Measurements from ENCODE around the gene IRF2BP2.

IRF2BP2 gene

DNA sequence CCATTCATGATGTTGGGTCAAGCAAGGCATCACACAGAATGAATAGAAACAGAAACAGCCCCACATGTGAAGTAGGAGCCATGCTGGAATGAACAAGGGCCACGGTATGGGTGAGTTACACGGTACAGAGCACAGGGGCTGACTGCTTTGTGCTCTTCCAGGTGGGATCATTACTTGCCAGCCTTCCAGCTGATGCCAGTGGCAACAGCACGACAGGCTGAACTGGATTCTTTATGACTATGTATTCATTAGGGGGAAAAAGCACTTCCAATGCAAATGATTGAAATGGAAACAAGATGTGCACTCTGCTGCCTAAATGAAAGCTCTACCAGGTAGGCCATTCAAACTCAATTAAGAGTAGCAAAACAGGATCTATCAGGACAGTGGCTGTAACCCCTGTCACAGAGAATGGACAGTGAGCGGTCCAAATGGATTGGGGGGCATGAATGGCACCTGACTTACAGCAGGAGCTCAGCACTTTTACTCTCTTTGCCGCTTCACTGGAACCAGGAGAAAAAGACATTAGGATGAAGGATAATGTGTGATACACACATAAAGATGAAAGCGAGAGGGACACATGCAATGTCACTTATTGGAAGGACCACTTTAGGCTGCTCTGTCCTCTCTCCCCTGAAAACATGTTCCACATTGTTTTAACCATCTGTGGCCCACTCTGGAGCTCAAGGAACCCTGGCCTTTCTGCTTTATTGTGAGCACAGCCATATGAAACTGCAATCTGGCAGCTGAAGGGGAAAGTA, 23.4 kb upstream of the IRF2BP2 start:
- DNase-seq, result no peak

DNA sequence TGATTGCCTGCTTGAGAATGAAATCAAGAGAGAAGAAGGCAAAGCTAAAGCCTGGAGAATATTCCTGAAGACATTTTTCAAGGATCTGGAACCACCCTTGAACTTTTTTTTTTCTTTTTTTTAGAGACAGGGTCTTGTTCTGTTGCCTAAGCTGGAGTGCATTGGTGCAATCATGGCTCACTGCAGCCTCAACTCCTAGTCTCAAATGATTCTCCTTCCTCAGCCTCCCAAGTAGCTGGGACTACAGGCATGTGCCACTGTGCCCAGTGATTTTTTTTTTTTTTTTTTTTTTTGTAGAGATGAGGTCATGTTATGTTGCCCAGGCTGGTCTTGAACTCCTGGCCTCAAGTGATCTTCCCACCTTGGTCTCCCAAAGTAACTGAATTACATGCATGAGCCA, 22.2 kb upstream of the IRF2BP2 start:
- DNase-seq, result no peak

GRCh38 chr1:234631721-234632125, 21.7 kb upstream of the IRF2BP2 start:
- no peak for DNase-seq

DNA sequence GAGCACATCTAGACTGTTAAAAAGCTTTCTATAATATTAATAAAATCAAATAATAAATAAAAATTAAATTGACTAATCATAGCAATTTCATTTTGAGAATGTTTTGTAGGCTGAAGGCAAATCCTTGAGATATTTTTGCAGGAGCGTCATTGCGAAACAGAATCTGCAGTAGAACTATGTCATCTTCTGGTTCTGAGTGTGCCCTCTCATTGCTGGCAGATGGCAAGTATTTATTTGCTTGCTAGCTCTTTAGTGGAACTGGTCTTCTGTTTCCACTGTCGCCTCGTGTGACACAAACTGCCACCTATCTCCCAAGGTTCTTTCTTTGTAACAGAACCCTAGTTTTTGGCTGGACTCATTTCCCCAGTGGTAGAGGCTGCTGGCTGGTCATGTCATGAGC, 19.0 kb upstream of the IRF2BP2 start:
- no peak for DNase-seq

DNA sequence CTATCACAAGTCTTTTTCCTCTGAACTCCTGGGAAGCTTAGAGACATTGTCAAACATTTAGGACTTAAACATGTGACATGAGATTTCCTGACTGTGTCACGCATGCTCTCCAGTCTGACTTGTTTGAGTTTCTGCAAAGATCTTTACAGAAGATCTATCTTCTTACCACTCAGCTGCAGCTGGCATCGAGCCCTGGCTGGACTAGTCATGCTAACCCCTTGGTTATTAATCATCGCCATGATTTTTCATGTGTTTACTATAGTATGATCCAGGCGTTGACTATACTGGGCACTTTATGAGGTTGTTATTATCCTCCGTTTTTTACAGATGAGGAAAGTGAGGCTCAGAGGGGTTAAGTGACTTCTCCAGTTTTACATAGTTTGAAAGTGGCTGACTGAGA, 18.1 kb upstream of the IRF2BP2 start:
- DNase-seq, result no peak

DNA sequence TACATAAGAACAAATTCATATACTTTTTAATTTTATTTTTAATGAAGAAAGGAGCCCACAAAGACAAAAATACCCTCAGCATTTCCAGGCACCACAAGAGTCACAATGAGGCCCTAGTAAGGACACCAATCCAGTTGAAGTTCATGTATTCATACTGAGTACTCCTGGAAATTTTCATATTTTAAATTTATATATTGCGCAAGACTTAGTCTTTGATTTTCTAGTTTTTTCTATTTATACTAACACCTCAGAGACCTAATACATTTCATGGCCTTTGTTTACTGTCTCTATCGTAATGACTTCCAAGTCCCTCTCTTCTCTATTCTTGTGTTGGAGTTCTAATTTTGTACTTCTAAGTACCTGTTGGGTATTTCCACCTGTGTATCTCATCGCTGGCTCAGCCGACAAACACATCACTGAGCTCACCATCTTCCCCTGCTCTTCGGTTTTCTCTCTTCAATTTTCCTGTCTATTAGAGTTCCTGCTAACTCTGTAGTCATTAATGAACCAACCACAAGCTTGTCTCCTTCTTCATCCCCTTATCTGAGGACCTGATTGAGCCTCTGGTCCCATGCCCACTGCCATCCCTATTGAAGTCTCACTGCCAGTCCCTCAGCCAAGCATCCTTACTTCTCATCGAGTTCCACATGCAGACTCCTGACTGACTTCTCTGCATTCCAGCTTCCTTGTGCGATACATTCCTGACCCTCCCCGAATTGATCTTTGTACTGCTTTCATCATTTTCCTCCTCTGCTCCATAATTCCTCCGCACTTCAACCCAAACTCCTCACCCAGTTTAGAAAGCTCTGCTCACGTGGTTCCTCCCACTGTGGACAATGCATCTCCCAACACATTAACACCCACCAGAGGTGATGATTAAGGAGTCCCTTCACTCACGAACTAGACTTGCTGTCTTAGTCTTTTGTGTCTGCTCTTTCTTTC, 17.3 kb upstream of the IRF2BP2 start:
- DNase-seq, result no peak

GRCh38 chr1:234626391-234626790, 16.4 kb upstream of the IRF2BP2 start:
- DNase-seq, result no peak

GRCh38 chr1:234624724-234625117, 14.7 kb upstream of the IRF2BP2 start:
- DNase-seq, result no peak

DNA sequence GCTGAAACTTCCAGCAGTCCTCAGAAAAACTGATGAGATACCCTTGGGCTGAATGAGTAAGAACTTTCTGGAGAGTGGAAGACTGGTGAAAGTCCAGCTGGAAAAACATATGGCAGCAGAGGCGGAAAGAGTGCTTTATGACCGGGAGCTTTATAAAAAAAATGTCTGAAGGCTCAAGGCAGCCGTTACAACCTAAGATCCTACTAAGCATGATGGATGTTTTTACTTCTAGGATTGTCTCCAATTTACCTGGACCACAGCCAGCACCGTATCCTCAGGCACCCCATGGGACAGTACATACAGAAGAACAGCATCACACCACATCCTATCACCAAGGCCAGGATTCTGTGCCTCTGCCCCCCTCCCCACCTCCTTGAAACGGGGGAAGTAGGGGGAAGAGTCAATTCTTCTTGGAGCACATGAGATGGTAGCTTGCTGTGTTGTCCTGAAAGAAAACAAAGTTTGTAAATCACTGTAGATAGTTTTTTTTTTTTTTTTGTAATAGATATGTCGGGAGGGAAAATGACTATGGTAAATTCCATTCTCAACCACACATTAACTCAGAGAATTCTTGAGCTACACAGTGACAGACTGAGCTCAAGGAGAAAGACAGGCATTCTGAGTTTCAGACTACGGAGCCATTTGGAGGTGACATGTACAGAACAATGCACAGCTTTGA, 11.8 kb upstream of the IRF2BP2 start:
- peak; percentile 73 for DNase-seq

- DNase-seq, result no peak
Observed at GRCh38 chr1:234621127-234621468, 11.1 kb upstream of the IRF2BP2 start.

DNA sequence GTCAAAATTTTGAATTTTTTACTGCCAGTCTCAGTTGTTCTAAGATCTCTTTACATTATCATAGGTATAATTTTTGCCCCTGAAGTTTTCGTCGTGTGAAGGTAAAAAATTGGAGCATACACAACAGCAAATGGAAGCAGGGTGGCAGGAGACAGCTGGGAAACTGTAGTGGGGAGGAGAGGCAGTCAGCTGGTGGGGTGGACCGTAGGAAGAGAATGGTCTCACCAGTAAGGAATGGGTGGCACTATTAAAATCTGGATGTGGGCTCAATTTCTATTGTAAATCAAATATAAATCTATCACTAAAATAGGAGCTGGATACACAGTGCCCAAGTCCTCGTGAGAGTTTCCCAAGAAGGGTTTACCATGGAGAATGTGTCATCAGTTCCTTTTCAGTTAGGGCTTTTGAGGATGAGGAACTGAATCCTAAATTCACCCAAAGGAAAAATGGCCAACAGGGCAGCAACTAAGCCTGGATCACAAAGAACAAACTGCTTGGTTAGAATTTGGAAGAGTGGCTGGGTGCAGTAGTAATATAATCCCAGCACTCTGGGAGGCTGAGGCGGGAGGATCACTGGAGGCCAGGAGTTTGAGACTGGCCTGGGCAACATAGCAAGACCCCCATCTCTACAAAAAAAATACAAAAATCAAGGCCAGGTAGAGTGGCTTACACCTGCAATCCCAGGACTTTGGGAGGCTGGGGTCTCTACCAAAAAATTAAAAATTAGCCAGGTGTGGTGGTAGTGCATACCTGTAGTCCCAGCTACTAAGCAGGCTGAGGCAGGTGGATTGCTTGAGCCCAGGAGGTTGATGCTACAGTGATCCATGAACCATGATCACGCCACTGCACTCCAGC, 10.5 kb upstream of the IRF2BP2 start:
- DNase-seq, result no peak

- DNase-seq, result peak; percentile 76
Observed at GRCh38 chr1:234619794-234620247, 9.8 kb upstream of the IRF2BP2 start.

DNA sequence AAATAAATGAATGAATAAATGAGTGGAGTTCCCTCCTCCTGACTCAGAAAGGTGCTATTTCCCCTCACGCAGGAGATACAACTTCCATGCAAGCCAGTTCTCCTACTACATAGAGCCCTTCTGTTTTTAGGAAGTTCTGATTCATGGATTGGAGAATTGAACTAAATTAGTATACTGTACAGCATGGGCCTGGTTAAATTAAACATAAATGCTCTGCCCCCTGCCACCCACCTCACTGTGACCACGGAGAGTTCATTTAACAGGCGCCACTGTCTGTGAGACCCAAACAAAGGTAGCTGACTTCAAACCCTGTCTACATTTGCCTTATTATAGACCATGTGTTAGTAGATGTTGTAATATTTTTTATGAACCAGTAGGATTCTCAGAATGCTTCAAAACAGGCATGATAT, 9.1 kb upstream of the IRF2BP2 start:
- DNase-seq, result no peak

DNA sequence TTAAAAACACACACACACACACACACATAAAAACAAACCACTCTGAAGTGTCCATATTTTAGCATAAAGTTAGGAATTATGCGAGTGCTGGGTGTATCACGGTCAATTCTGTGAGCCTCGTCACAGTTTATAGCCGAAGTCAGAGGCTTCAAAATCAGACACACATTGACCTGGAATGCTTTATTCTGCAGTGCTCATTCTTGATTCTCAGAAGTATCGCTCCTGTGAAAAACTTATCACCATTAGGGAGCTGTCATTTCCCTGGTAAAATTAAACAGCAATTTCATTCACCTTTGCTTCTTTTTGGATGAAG, 8.7 kb upstream of the IRF2BP2 start:
- DNase-seq, result no peak

DNA sequence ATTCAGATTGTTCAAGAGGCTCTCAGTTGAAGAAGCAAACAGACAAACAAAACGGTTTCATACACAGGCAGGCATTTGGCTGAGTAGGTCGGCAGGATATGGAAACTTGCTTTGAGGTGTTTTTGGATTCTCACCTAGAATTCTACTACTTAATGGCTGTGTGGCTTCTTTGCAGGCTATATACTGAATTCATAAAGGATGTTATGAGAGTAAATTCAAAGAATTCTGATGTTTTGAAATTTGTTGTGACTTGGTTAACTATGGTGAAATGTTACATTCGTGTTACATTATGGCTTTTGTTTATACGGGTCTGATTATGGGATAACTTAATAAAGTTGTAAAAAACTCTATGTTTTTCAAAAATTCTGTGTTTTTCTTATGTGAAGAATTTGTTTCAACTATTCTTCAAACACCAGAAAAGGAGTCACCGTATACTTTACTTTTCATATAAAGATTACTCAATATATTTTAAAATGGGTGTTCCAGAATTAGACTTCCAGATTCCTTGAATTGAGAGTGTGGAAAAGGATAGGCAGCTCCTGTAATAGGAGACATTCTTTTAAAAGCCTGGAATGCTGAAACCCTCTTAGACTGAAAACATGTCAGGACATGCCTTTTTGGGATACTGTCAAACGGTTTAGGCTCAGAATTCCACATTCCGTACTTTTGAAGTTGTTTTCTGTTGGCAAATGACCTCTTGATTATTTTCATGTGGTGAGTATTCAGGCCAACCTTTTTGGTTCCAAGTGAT, 8.2 kb upstream of the IRF2BP2 start:
- peak; percentile 69 for DNase-seq

DNA sequence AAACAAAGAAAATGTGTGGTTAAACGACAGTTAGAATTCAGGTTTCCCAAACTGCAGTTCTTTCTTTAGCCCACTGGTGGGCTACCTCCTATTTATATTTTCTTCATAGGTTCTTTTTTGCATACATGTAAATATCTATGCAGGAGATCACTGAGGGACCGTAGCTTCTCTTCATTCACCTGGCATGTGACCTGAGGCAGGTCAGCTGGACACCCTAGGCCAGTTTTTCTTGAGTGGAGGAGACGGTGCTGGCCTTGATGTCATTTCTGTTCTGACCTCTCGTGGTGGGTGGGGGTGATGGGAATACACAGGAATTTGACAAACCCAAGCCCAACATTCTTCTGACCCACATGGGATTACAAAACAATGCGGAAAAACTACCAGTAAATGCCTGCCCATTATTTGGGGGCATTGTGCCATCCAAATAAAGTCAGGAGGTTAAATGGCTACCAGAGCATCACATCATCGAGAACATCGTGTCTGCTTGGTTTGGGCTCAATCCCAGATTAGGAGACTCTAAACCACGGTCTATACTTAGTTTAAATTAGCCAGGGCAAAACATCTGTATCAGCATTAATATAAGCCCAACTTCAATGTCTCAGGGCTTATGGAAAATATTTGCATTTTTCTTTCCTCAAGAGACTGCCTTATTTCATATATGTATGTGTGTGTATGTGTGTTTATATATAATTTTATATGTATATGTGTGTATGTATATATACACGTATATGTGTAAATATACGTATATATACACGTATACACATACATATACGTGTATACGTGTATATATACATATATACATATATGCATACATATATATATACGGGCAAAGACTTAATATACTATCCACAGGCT, 7.4 kb upstream of the IRF2BP2 start:
- DNase-seq, result no peak

- DNase-seq, result no peak
Observed at GRCh38 chr1:234616644-234617043, 6.7 kb upstream of the IRF2BP2 start.

DNA sequence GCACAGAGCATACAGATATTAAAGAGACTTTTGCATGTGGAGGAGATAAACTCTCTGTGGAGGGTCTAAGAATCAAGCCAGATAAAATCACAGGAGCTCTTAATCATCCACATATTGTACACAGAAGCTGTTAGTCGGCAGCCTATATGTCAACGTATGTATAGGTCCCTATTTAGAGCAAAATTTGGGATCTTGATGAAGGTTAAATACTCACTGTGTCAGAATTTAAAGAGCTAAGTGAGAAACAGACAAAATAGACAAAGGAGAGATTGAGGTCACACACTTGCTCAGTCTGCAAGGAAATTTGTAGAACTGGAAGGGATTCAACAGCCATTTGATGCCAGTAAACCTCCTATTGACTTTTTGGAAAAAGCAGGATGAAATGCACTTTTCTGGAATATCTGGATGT, 4.1 kb upstream of the IRF2BP2 start:
- DNase-seq, result no peak

DNA sequence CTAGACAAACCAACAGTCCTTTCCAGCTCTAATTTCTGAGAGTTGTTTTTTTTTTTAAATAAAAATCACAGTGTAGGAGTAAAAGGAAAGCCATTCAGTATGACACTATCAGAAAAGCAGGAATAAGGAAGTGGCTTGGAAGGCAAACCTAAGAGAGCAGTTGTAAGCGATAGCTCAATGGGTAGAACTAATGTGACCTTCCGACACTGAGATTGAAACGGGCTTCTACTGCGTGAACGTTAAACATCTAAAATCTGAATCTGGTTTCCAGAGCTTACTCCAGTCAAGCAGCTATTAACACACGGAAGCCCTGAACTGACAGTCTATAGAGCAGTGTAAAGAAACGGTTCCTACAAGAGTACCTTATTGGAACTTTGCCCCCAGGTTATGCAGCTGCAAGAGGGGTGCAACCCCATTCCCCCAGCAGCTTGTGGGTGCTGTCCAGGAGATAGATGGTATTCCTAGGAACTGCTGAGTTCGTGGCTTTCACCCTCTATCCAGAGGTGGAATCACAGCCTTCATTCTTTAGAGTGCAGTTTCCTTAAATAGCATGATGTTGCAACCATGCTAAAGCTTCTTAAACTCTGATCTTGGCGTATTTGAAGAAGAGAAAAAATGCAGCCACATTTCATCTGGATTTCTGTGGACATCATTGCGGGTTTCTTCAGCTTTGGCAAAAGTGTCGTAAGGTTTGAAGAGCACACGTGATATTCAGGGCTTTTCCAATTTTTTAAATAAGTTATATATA, 3.3 kb upstream of the IRF2BP2 start:
- DNase-seq, result no peak

Measured in NCI-H2171 (cell line).